ENCODE data around the gene ATP1A3. TPM values are rescaled to one million over a fixed set of nuclear protein-coding genes. Genes with fewer than 3 reads are reported as not detected.
A peak's percentile ranks its signal among the peaks of the same experiment; 100 is the strongest.

The ATP1A3 gene
- total and polyA plus RNA-seq, 8 donors = 0.12 to 0.45 (median 0.29) TPM; not detected in 5

DNA sequence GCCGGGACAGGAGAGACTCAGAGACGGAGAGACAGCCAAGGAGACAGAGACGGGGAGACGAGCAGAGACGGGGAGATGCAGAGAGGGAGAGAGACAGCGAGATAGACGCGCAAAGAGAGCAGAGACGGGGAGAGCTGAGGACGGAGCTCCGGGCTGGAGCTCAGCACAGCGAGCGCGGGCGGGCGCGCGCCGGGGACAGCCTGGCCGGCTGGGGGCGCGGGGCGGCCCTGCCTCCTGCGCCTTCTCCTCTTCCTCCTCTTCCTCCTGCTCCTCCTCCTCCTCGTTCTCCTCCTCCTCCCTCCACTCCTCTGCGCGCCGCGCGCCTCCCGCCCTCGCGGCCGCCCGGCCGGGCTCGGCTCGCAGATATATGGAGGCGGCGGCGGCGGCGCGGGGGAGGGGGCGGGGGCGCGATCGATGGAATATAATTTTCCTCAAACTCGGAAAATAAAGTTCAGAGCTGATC lies 65.8 kb downstream of the ATP1A3 start, which contains the start of gene ERFL:
TSS of gene ERFL (minus strand) at position 229 of the 463 bp plus-strand sequence. CDS start 15,530 bp downstream, outside the sequence.
- TF ChIP-seq, protein P1, sequence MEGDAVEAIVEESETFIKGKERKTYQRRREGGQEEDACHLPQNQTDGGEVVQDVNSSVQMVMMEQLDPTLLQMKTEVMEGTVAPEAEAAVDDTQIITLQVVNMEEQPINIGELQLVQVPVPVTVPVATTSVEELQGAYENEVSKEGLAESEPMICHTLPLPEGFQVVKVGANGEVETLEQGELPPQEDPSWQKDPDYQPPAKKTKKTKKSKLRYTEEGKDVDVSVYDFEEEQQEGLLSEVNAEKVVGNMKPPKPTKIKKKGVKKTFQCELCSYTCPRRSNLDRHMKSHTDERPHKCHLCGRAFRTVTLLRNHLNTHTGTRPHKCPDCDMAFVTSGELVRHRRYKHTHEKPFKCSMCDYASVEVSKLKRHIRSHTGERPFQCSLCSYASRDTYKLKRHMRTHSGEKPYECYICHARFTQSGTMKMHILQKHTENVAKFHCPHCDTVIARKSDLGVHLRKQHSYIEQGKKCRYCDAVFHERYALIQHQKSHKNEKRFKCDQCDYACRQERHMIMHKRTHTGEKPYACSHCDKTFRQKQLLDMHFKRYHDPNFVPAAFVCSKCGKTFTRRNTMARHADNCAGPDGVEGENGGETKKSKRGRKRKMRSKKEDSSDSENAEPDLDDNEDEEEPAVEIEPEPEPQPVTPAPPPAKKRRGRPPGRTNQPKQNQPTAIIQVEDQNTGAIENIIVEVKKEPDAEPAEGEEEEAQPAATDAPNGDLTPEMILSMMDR (IDR thresholded peaks at IDR 0.05) = no peak
- no peak for TF ChIP-seq POLR2AphosphoS5 (IDR thresholded peaks at IDR 0.05)
- no peak for TF ChIP-seq POLR2A (IDR thresholded peaks at IDR 0.05)
- TF ChIP-seq EP300 (IDR thresholded peaks at IDR 0.05) = no peak
- no peak within 1 kb of the TSS for H3K27ac ChIP-seq
- WGBS, 5 donors = 0 to 1% (median 0%) methylated on average over 27 to 49 of the region's 49 CpGs
- H3K36me3 ChIP-seq = no peaks in the 10 kb centered on the region
- intact Hi-C loops (cut with DNase I; ENCODE audit: low total_unique reads) = no loop called here
- peaks cover 13 to 100% (median 88%) of the 10 kb centered on the region in 3 donors for H3K27me3 ChIP-seq
- H3K4me3 ChIP-seq = peak within 1 kb of the TSS; percentile 45 to 64 (median 47)
- H3K9me3 ChIP-seq = no peaks in the 10 kb centered on the region
- DNase-seq = peak in 1 of 2 donors; percentile 60
- peaks cover 20 to 31% (median 22%) of the 10 kb centered on the region in 4 donors for H3K4me1 ChIP-seq

DNA sequence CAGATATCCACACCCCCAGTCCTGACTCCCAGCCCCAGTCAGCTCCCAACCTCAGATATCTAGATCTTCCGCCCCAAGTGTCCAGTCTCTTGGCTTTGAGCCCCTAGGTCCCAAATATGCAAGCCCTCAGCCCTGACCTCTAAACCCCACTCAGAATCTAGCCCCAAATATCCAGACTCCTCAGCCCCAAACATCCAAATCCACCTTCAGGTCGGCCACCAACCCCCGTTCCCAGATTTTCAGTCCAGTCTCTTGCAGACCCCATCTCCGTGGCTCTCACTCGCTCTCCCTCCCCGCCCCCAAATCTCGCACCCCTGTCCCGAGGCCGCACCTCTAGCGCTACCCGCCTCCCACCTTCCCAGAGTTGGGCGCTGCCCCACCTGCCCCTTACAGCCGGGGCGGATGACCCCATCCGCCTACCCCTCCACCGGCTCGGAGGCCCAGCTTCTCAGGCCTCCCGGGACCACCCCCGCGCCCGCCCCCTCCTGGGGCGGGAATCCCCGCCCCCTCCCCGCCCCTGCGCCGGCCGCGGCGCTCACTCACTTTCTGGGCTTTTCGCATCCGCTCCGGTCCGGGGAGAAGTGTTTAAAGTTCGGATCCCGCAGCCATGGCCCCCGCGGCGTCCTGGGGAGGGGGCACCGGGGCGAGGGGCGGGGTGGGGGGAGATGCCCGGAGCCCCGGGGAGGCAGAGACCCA lies 66.4 kb downstream of the ATP1A3 start:
- Histone ChIP-seq H3K9me3 (no peaks in the 10 kb centered on the region), H3K27me3 (peaks cover 17 to 100% (median 89%) of the 10 kb centered on the region in 3 donors), H3K4me3 (peak overlapping the region; percentile 45 to 64 (median 47)), H3K36me3 (no peaks in the 10 kb centered on the region), H3K4me1 (peaks cover 20 to 25% (median 22%) of the 10 kb centered on the region in 4 donors), H3K27ac (no peak overlapping the region)
- no peak for TF ChIP-seq POLR2AphosphoS5 (IDR thresholded peaks at IDR 0.05)
- TF ChIP-seq EP300 (IDR thresholded peaks at IDR 0.05) = no peak
- TF ChIP-seq POLR2A (IDR thresholded peaks at IDR 0.05) = no peak
- TF ChIP-seq, protein P1 (IDR thresholded peaks at IDR 0.05) = no peak
- no peak for DNase-seq
- 11 to 19% (median 15%) methylated on average over 28 to 43 of the region's 43 CpGs for WGBS, 5 donors
- intact Hi-C loops (cut with DNase I; ENCODE audit: low total_unique reads) = no loop called here

DNA sequence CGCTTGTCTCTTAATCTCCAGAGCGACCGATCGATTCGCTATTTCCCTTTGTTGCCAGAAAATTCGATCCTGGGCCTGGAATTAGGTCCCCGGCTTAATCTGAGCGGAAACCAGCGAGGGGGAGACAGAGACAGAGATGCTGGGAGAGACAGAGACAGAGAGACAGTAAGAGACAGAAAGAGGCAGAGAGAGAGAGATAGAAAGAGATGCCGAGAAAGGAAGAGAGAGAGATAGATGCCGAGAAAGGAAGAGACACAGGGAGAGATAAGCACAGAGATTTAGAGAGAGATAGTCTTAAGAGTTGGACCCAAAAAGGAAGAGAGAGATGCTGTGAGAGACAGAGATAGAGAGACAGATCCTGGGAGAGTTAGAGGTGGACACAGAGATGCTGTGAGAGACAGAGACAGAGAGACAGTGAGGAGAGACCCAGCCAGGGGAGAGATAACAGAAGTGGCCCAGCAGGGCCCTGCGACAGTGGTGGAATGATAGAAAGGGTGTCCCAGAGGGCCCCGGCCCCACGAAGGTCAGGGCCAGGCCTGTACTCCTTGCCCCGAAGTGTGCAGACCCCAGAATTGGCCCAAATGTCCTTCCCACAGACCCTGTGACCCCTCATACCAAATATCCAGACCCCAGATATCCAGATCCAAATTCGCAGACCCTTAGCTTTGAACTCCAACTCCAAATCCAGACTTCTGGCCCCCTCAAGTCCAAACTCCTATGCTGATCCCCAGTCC lies 67.1 kb downstream of the ATP1A3 start:
- DNase-seq = no peak
- no peaks in the 10 kb centered on the region for H3K9me3 ChIP-seq
- H3K27me3 ChIP-seq = peaks cover 23 to 100% (median 89%) of the 10 kb centered on the region in 3 donors
- intact Hi-C loops (cut with DNase I; ENCODE audit: low total_unique reads) = no loop called here
- H3K27ac ChIP-seq = no peak overlapping the region
- 59 to 73% (median 66%) methylated on average over 16 of the region's 16 CpGs for WGBS, 5 donors
- TF ChIP-seq, protein P1 (IDR thresholded peaks at IDR 0.05) = no peak
- TF ChIP-seq EP300 (IDR thresholded peaks at IDR 0.05) (no peak), POLR2AphosphoS5 (IDR thresholded peaks at IDR 0.05) (no peak), POLR2A (IDR thresholded peaks at IDR 0.05) (no peak)
- no peak overlapping the region for H3K4me3 ChIP-seq
- peaks cover 20 to 24% (median 22%) of the 10 kb centered on the region in 4 donors for H3K4me1 ChIP-seq
- no peaks in the 10 kb centered on the region for H3K36me3 ChIP-seq

DNA sequence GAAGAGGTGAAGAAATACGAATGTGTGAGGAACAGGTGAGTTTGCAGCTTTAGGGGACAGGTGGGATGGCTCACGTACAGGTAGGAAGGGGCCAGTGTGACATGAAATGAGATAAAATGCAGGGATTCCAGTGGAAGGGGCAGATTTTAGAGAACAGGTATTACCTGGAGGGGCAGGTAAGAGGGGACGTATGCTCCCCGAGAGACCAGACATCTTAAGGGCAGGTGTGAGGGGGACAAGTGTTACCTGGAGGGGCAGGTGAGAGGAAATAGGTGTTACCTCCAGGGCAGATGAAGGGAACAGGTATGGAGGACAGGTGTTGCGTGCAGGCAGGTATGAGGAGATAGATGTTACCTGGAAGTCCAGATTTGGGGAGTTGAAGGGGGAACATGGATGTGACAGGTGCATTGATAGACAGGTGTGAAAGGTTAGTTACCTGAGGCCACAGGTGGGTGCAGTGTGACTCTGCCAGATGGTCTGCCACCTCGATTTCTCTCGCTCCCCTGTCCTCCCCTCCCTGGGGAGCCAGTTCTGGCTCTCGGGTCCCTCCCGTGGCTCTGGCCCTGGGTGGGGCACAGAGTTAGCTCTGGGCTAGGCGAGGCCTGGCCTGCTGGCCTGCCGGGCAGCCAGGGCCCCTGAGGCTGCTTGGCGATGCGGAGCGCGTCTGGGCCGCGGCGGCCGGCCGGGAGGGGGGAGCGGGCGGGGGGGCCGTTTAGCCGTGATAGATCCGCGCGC lies 67.8 kb downstream of the ATP1A3 start:
- intact Hi-C loops (cut with DNase I; ENCODE audit: low total_unique reads) = no loop called here
- Histone ChIP-seq H3K9me3 (no peaks in the 10 kb centered on the region), H3K27ac (no peak overlapping the region), H3K36me3 (no peaks in the 10 kb centered on the region), H3K27me3 (peaks cover 28 to 100% (median 89%) of the 10 kb centered on the region in 3 donors), H3K4me1 (peaks cover 20 to 24% (median 22%) of the 10 kb centered on the region in 4 donors), H3K4me3 (no peak overlapping the region)
- DNase-seq = no peak
- TF ChIP-seq POLR2A (IDR thresholded peaks at IDR 0.05) (no peak), EP300 (IDR thresholded peaks at IDR 0.05) (no peak), POLR2AphosphoS5 (IDR thresholded peaks at IDR 0.05) (no peak)
- TF ChIP-seq, protein P1 (IDR thresholded peaks at IDR 0.05) = no peak
- WGBS, 5 donors = 32 to 45% (median 37%) methylated on average over 18 to 27 of the region's 27 CpGs

All from stomach (tissue), 9 donors.